Measurements from ENCODE around the gene FAS. TPM values are rescaled to one million over a fixed set of nuclear protein-coding genes. Genes with fewer than 3 reads are reported as not detected.

Gene FAS
- polyA plus RNA-seq, 1 of the 3 experiments (the other 2 are of a cell fraction) = 31.5 TPM

- H3K4me1 ChIP-seq (ENCODE audit: control insufficient read depth in 1 of 2, insufficient read depth in 2 of 2, low read depth in 1 of 2, low read length in 1 of 2) = no peaks in the 10 kb centered on the region
- H3K27me3 ChIP-seq (ENCODE audit: insufficient read depth) = no peaks in the 10 kb centered on the region
- WGBS (ENCODE audit: low lambda C conversion rate) = 61% methylated on average over 2 of the region's 2 CpGs
- H3K9me2 ChIP-seq = no peaks in the 10 kb centered on the region
- H3F3A ChIP-seq (replicated peaks; ENCODE audit: insufficient read depth) = no peaks in the 10 kb centered on the region
- POLR2A ChIA-PET = no interaction called here
- no peaks in the 10 kb centered on the region for H3K79me2 ChIP-seq (ENCODE audit: insufficient read depth)
- H3K9ac ChIP-seq = no peak overlapping the region
- TF ChIP-seq IRF3 (IDR thresholded peaks at IDR 0.05; ENCODE audit: low read depth, low read length) (no peak), CHD2 (IDR thresholded peaks at IDR 0.05; ENCODE audit: low read length, partially characterized antibody) (no peak), FOXM1 (IDR thresholded peaks at IDR 0.05; ENCODE audit: low read depth) (no peak), JUND (IDR thresholded peaks at IDR 0.05) (no peak), FOSL2 (IDR thresholded peaks at IDR 0.05; ENCODE audit: borderline replicate concordance, low read depth) (no peak), POLR2AphosphoS5 (IDR thresholded peaks at IDR 0.05; ENCODE audit: low read depth, low read length) (no peak), ELF1 (IDR thresholded peaks at IDR 0.05) (no peak), RFX5 (IDR thresholded peaks at IDR 0.05; ENCODE audit: low read length) (no peak), EP300 (IDR thresholded peaks at IDR 0.05; ENCODE audit: borderline replicate concordance in 1 of 2, low read depth in 1 of 2, low read length in 1 of 2) (no peak)
- no peak overlapping the region for H3K4me2 ChIP-seq
- DNase-seq = no peak
- H3K36me3 ChIP-seq (replicated peaks in 1 of 2; ENCODE audit: control insufficient read depth in 1 of 2, insufficient read depth in 2 of 2, low read length in 1 of 2) = peaks cover 13 to 16% of the 10 kb centered on the region in 2 experiments
- no peaks in the 10 kb centered on the region for H3K9me3 ChIP-seq
- CTCF ChIA-PET = interaction anchor here (0.8 to 3.9 kb wide), 6 partner anchors 36 to 195 kb away, joined by 3 to 15 read pairs (median 4); no protein-coding TSS in a partner anchor
- no peaks in the 10 kb centered on the region for H4K20me1 ChIP-seq (ENCODE audit: insufficient read depth)
- H2AFZ ChIP-seq (ENCODE audit: low read depth) = no peak overlapping the region
- H3K4me3 ChIP-seq (ENCODE audit: low read depth in 2 of 2, low read length in 1 of 2) = no peak overlapping the region
- no peak overlapping the region for H3K27ac ChIP-seq (ENCODE audit: low read depth in 2 of 2, low read length in 1 of 2)
Observed at GRCh38 chr10:89022734-89023133, 32.1 kb downstream of the FAS start.

GRCh38 chr10:89025453-89025852, 34.9 kb downstream of the FAS start:
- Histone ChIP-seq H4K20me1 (ENCODE audit: insufficient read depth) (no peaks in the 10 kb centered on the region), H3F3A (replicated peaks; ENCODE audit: insufficient read depth) (no peaks in the 10 kb centered on the region), H3K9me3 (no peaks in the 10 kb centered on the region), H3K79me2 (ENCODE audit: insufficient read depth) (no peaks in the 10 kb centered on the region), H3K4me1 (ENCODE audit: control insufficient read depth in 1 of 2, insufficient read depth in 2 of 2, low read depth in 1 of 2, low read length in 1 of 2) (peaks cover 0 to 2% of the 10 kb centered on the region in 2 experiments; a peak in 1 of 4 replicates), H3K36me3 (replicated peaks in 1 of 2; ENCODE audit: control insufficient read depth in 1 of 2, insufficient read depth in 2 of 2, low read length in 1 of 2) (peaks cover 2 to 3% of the 10 kb centered on the region in 2 experiments), H2AFZ (ENCODE audit: low read depth) (no peak overlapping the region), H3K27ac (ENCODE audit: low read depth in 2 of 2, low read length in 1 of 2) (no peak overlapping the region), H3K27me3 (ENCODE audit: insufficient read depth) (no peaks in the 10 kb centered on the region), H3K9ac (no peak overlapping the region), H3K4me2 (no peak overlapping the region), H3K9me2 (no peaks in the 10 kb centered on the region), H3K4me3 (ENCODE audit: low read depth in 2 of 2, low read length in 1 of 2) (no peak overlapping the region)
- TF ChIP-seq EZH2phosphoT487 (IDR thresholded peaks at IDR 0.05; ENCODE audit: borderline replicate concordance, low read depth) (no peak), REST (IDR thresholded peaks at IDR 0.05; ENCODE audit: low read depth, low read length) (no peak), TEAD4 (IDR thresholded peaks at IDR 0.05; ENCODE audit: borderline replicate concordance, insufficient read depth) (no peak), RCOR1 (IDR thresholded peaks at IDR 0.05; ENCODE audit: low read length) (no peak), JUND (IDR thresholded peaks at IDR 0.05) (no peak), RAD21 (IDR thresholded peaks at IDR 0.05; ENCODE audit: low read length) (no peak), RXRA (IDR thresholded peaks at IDR 0.05; ENCODE audit: borderline replicate concordance, low read depth) (no peak), USF1 (IDR thresholded peaks at IDR 0.05; ENCODE audit: borderline replicate concordance, low read depth) (no peak), FOXM1 (IDR thresholded peaks at IDR 0.05; ENCODE audit: low read depth) (no peak), TCF12 (IDR thresholded peaks at IDR 0.05) (no peak), NFIC (IDR thresholded peaks at IDR 0.05; ENCODE audit: borderline replicate concordance) (no peak), ELF1 (IDR thresholded peaks at IDR 0.05) (no peak), SIN3A (IDR thresholded peaks at IDR 0.05; ENCODE audit: borderline replicate concordance, low read depth, low read length) (no peak)
- whole genome bisulfite sequencing (ENCODE audit: low lambda C conversion rate) = 92% methylated on average over 1 of the region's 1 CpG
- DNase-seq = no peak
- ChIA-PET POLR2A (no interaction called here), CTCF (interaction anchor here (0.9 to 2.8 kb wide), 6 partner anchors 91 to 1192 kb away, joined by 3 to 12 read pairs (median 6); no protein-coding TSS in a partner anchor)
